HG02678 (cell line): ENCODE data around the gene ROBO4.
A peak's percentile ranks its signal among the peaks of the same experiment; 100 is the strongest.

Experiments
- ATAC-seq: cut with Tn5 transposase; IDR thresholded peaks from one replicate; pipeline ENCODE4 v1.9.1; 2021; ENCODE audit warnings: mild to moderate bottlenecking, moderate library complexity; ENCODE audit not compliant: unreplicated experiment

The ROBO4 gene

DNA sequence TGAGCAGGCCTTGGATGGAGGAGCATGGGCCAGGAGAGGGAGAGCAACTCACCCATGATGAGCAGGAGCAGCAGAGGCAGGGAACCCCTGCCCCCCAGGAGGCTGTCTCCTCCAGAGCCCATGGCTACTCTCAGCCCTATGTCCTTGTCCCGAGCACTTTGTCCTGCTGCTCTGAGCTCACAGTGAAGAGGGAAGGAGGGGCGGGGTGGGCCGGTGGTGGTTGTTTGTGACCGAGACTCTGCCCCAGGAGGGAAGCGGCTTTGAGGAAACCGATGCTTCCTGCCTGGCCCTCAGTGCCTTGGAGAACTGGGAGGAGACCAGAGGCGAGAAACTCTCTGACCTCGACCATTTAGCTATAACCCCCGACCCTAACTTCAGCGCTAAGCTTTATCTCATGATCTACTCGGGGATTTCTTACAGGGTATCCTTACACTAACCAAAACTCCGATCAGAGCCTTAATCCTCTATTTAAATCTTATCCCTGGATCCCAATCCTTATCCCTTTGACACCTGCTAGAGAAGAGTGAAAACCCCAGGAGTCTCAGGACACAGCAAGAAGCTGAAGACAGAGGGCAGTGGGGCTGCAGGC, at the start of gene ROBO4:
Gene ROBO4, minus strand, starts transcription at position 192 of the 589 bp plus-strand sequence. Its CDS starts 70 bp downstream, at position 122.
- ATAC-seq = no peak

GRCh38 chr11:124946735-124947141, 49.1 kb upstream of the ROBO4 start:
- ATAC-seq = no peak

DNA sequence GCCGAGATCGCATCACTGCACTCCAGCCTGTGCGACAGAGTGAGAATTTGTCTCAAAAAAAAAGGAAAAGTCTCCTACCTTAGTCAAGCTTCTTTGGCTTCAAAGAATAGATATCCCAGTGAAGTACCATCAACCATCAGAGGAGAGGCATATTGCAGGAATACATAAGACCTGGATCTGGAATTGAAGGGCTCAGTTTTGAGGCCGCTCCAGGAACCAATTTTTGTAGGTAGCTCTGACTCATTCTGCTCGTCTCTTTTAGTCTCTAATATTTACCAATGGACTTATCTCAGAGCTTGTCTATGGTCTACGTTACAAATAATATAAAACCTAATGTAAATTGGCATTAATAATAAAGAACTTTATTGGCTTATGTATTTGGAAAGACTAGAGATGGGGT, 48.2 kb upstream of the ROBO4 start:
- ATAC-seq = no peak

DNA sequence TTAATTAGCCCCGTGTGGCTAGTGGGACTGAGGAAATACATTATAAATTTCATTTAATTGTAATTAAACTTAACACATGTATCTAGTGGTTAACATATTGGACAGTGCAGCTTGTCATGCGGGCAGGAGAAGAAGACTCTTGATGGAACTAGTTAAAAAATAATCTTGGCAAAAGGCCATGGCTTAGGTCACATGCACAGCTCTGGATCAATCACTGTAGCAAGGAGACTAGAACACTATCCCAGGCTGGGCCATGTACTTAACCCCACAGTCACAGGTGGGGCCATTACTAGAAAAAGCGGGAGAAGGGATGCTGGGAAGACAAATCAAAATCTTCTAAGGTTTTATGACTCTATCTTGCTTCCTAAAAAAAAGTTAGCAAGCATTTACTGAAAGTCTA, 46.9 kb upstream of the ROBO4 start:
- no peak for ATAC-seq

- no peak for ATAC-seq
These were observed 46.1 kb upstream of the ROBO4 start for GRCh38 chr11:124943741-124944140.

DNA sequence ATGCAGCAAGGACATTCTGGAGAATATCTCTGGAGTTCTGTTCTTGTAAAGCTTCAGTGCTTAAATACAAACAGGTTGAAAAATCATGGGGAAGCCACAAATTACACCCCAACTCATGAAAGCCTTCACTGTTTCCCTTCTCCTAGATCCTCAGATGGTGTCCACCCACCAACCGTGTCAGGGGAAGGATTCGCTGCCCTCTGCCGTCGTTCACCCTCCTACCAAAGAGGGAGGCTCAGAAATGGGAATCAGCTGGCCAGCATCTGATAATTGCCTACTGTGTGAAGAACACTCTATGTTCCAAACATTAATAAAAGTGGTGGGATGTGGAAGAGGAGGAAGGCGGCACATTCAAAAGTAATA, 45.6 kb upstream of the ROBO4 start:
- no peak for ATAC-seq

- no peak for ATAC-seq
These were observed 45.0 kb upstream of the ROBO4 start for GRCh38 chr11:124942466-124943253.

GRCh38 chr11:124941703-124942102, 44.0 kb upstream of the ROBO4 start:
- no peak for ATAC-seq

GRCh38 chr11:124938970-124939369, 41.3 kb upstream of the ROBO4 start:
- ATAC-seq = no peak

DNA sequence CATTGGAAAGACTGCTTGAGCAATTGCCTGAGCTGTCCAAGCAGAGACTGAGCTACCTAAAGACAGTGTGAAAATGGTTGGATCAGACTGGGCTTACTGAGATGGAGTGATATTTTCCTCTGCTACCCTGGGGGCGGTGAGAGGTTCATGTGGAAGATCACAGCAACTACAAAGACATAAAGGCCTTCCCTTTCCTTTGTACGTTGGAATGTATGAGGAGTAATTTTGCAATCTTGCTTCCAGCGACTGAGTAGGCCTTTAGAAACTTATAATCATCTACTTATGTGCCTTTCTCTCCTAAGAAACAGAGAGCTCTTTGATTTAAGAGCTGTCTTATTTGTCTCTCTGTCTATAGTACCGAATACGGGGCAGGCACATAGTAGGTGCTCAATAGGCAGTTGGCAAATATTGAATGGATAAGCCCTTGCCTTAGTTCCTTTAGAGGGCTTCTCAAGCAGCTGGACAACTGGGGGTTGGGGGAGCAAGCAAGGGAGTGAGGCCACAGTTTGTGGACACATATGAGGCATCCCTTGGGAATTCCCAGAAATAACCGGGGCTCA, 40.6 kb upstream of the ROBO4 start:
- ATAC-seq = no peak

DNA sequence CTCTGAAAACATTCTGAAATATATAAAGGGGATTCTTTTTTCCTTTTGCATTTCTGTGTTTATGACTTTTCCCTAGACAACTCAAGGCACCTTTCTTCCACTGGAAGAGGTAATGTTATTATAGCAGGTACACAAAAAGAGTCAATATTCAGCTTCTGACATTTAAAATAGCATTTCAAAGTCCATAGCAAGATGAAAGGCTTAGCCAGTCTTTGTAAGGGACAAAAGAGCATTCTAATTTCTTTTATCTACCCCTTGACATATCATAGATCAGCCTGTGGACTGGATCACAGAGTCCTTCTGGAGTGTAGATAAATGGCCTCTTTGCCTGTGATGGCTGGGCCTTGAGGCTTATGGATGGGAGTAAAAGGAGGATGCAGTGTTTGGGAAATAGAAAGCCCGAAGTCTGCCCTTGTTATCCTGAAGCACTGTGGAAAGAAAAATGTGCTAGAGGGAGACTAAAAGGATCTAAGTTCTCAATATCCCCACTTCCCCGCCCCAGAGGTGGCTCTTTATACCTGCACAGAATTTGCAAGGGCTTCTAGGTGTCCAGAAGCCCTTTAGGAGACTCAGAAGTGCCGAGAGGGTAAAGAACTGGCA, 39.8 kb upstream of the ROBO4 start:
- ATAC-seq = no peak

- no peak for ATAC-seq
These were observed 38.2 kb upstream of the ROBO4 start, which contains the start of gene HEPACAM for GRCh38 chr11:124935548-124936514. Gene HEPACAM (minus strand): TSS chr11:124936047. CDS start chr11:124936006, 41 bp downstream.

DNA sequence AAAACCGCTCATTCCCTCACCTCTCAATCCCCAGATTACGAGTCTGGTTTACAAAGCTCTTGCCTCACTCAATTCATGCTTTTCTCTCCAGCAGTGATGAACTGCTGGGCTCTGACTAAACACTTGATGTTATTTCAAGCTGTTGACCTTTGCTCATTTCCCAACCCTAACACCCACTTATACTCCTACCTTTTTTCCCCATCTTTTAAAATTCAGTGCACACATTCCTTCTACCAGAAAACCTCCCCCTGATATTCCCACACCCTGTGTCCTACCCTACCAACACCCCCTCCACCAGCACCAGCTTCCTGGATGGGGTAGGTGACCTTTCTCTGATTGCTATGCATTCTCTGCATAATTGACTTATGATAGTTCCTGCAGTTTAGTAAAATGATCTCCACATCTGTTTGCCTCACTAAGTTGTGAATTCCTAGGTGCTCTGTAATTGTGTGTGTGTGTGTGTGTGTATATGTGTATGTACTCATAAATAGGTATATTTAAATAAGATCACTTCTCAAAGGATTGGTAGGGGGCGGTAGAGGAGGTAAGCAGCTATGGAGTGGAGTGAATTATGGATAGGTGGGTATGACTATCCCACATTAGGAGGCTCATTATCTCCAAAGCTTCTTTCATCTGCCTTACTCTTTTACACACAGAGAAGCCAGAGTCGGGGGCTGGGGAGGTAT, 37.3 kb upstream of the ROBO4 start:
- no peak for ATAC-seq

GRCh38 chr11:124930799-124931198, 33.1 kb upstream of the ROBO4 start:
- ATAC-seq = peak; percentile 84

DNA sequence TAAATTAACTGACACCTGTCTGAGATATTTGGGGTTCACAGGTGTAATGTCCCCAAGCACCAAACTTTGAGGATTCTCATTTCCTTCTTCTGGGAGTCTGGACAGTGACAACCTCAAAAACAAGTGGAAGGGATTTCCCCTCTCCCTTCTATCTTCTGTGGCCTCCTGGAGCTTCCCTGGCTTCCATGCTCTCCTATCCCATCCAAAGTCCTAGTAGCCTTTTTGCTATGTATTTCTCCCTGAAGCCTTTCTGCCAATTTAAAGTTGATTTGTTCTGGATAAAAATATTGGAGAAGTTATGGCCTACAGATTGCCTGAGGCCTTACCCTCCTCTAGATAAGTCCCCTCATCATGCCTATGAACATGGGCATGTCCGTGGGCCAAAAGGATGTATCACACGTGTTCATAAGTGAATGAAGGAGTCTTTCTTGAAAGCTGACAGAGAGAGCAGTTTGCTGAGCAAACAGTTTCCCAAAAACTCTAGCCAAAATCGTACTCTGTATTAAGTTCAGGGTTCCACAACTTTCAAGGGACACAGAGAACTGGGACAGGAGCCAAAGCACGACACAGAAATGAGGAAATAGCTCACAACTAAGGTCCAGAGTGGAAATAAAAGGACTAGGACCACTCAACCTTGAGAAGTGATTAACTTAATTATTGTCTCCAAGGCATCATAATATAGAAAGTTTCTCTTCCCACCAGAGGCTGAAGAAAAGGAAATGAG, 31.4 kb upstream of the ROBO4 start:
- ATAC-seq = no peak

GRCh38 chr11:124923296-124923695, 25.6 kb upstream of the ROBO4 start:
- no peak for ATAC-seq

GRCh38 chr11:124922831-124923230, 25.2 kb upstream of the ROBO4 start:
- no peak for ATAC-seq

DNA sequence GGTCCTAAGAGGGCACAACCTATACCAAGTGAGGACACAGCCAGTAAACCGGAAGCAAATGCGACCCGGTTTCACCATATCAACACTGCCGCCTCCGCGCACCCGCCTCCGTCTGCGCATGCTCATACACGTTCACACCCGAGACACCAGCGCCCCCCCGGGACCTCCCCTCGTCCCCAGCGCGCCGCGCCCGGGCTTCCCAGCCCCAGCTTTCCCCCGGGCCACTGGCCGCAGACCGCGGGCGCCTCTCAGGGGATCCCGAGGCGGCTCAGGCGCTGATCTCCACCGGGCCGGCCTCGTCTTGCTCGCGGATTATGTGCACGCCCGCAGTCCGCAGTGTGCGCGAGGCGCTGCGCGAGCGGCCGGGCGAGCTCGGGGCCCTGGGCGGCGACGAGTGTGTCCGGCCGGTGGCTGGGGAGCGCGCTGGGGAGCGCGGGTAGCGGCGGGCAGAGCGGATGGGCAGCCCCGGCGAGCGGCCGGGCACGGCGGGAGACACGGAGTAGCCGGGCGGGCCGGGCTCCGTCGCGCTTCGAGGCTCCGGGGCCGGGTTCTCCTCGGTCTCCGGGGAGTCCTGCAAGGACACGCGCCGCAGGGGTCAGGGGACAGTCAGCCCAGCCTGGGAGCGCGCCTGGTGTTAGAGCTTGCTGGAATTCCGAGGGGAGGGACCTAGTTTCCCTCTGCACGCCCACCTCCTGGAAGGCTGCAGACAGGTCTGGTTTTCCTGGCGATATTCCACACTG, 23.4 kb upstream of the ROBO4 start:
- peak; percentile 80 for ATAC-seq

GRCh38 chr11:124920356-124920755, 22.7 kb upstream of the ROBO4 start:
- ATAC-seq = no peak
